ENCODE data around the gene RELN.

- TF ChIP-seq CTCF (IDR thresholded peaks at IDR 0.05) (no peak), POLR2A (IDR thresholded peaks at IDR 0.05) (no peak), POLR2AphosphoS5 (IDR thresholded peaks at IDR 0.05; ENCODE audit: insufficient read depth in 1 of 2, low read depth in 1 of 2) (no peak)
Observed at GRCh38 chr7:103521937-103522336, 467.5 kb downstream of the RELN start.
